ENCODE data around the gene MARCHF9.
"Not testable (repeated sequence)": the region's sequence is repeated elsewhere in the genome, so short reads cannot be mapped to it uniquely, and the experiment has no call there.

The MARCHF9 gene

GRCh38 chr12:57754411-57755193, at the start of gene MARCHF9:
TSS of gene MARCHF9 (plus strand) at chr12:57755103. CDS start at chr12:57755529, 426 bp downstream.
- Histone ChIP-seq H3K9me3 (ENCODE audit: low read length) (no peaks in the 10 kb centered on the region), H3K4me1 (ENCODE audit: insufficient read depth, low read length) (peaks cover 39% of the 10 kb centered on the region), H3K4me3 (ENCODE audit: low read depth in 1 of 2, low read length in 2 of 2) (peak within 1 kb of the TSS; percentile 54 to 57), H3K36me3 (ENCODE audit: insufficient read depth, low read length) (peaks cover 26% of the 10 kb centered on the region), H3K27me3 (ENCODE audit: control insufficient read depth in 1 of 2, insufficient read depth in 2 of 2, low read length in 2 of 2) (no peaks in the 10 kb centered on the region), H3K9ac (ENCODE audit: low read length) (peak within 1 kb of the TSS; percentile 41), H3K27ac (ENCODE audit: low read depth, low read length) (peak within 1 kb of the TSS; percentile 34)

GRCh38 chr12:57707250-57707649, 47.7 kb upstream of the MARCHF9 start:
- H3K4me1 ChIP-seq (ENCODE audit: insufficient read depth, low read length), result no peaks in the 10 kb centered on the region
- no peaks in the 10 kb centered on the region for H3K27me3 ChIP-seq (ENCODE audit: control insufficient read depth in 1 of 2, insufficient read depth in 2 of 2, low read length in 2 of 2)
- H3K4me3 ChIP-seq (ENCODE audit: low read depth in 1 of 2, low read length in 2 of 2), result no peak overlapping the region
- H3K9ac ChIP-seq (ENCODE audit: low read length), result no peak overlapping the region
- no peaks in the 10 kb centered on the region for H3K9me3 ChIP-seq (ENCODE audit: low read length)
- H3K27ac ChIP-seq (ENCODE audit: low read depth, low read length), result no peak overlapping the region
- peaks cover 24% of the 10 kb centered on the region for H3K36me3 ChIP-seq (ENCODE audit: insufficient read depth, low read length)

- no peaks in the 10 kb centered on the region for H3K9me3 ChIP-seq (ENCODE audit: low read length)
- no peak overlapping the region for H3K4me3 ChIP-seq (ENCODE audit: low read depth in 1 of 2, low read length in 2 of 2)
- no peak overlapping the region for H3K9ac ChIP-seq (ENCODE audit: low read length)
- H3K4me1 ChIP-seq (ENCODE audit: insufficient read depth, low read length), result no peaks in the 10 kb centered on the region
- no peak overlapping the region for H3K27ac ChIP-seq (ENCODE audit: low read depth, low read length)
- peaks cover 20% of the 10 kb centered on the region for H3K36me3 ChIP-seq (ENCODE audit: insufficient read depth, low read length)
- no peaks in the 10 kb centered on the region for H3K27me3 ChIP-seq (ENCODE audit: control insufficient read depth in 1 of 2, insufficient read depth in 2 of 2, low read length in 2 of 2)
Observed at GRCh38 chr12:57708296-57708695, 46.6 kb upstream of the MARCHF9 start.

GRCh38 chr12:57712701-57713100, 42.2 kb upstream of the MARCHF9 start:
- Histone ChIP-seq H3K9ac (ENCODE audit: low read length) (no peak overlapping the region), H3K36me3 (ENCODE audit: insufficient read depth, low read length) (peaks cover 32% of the 10 kb centered on the region), H3K27me3 (ENCODE audit: control insufficient read depth in 1 of 2, insufficient read depth in 2 of 2, low read length in 2 of 2) (no peaks in the 10 kb centered on the region), H3K27ac (ENCODE audit: low read depth, low read length) (no peak overlapping the region), H3K9me3 (ENCODE audit: low read length) (no peaks in the 10 kb centered on the region), H3K4me1 (ENCODE audit: insufficient read depth, low read length) (no peaks in the 10 kb centered on the region), H3K4me3 (ENCODE audit: low read depth in 1 of 2, low read length in 2 of 2) (no peak overlapping the region)

- Histone ChIP-seq H3K27me3 (ENCODE audit: control insufficient read depth in 1 of 2, insufficient read depth in 2 of 2, low read length in 2 of 2) (no peaks in the 10 kb centered on the region), H3K27ac (ENCODE audit: low read depth, low read length) (no peak overlapping the region), H3K4me3 (ENCODE audit: low read depth in 1 of 2, low read length in 2 of 2) (no peak overlapping the region), H3K9me3 (ENCODE audit: low read length) (no peaks in the 10 kb centered on the region), H3K9ac (ENCODE audit: low read length) (no peak overlapping the region), H3K4me1 (ENCODE audit: insufficient read depth, low read length) (no peaks in the 10 kb centered on the region), H3K36me3 (ENCODE audit: insufficient read depth, low read length) (peaks cover 37% of the 10 kb centered on the region)
Observed at GRCh38 chr12:57713209-57713608, 41.7 kb upstream of the MARCHF9 start.

GRCh38 chr12:57715036-57715748, 39.7 kb upstream of the MARCHF9 start:
- H3K4me3 ChIP-seq (ENCODE audit: low read depth in 1 of 2, low read length in 2 of 2); H3K9me3 ChIP-seq (ENCODE audit: low read length); H3K4me1 ChIP-seq (ENCODE audit: insufficient read depth, low read length); H3K27ac ChIP-seq (ENCODE audit: low read depth, low read length); H3K9ac ChIP-seq (ENCODE audit: low read length); H3K27me3 ChIP-seq (ENCODE audit: control insufficient read depth in 1 of 2, insufficient read depth in 2 of 2, low read length in 2 of 2): not testable (repeated sequence)
- H3K36me3 ChIP-seq (ENCODE audit: insufficient read depth, low read length), result peaks cover 55% of the 10 kb centered on the region

- Histone ChIP-seq H3K4me1 (ENCODE audit: insufficient read depth, low read length) (no peaks in the 10 kb centered on the region), H3K9ac (ENCODE audit: low read length) (no peak overlapping the region), H3K4me3 (ENCODE audit: low read depth in 1 of 2, low read length in 2 of 2) (no peak overlapping the region), H3K27me3 (ENCODE audit: control insufficient read depth in 1 of 2, insufficient read depth in 2 of 2, low read length in 2 of 2) (no peaks in the 10 kb centered on the region), H3K36me3 (ENCODE audit: insufficient read depth, low read length) (peaks cover 60% of the 10 kb centered on the region), H3K9me3 (ENCODE audit: low read length) (no peaks in the 10 kb centered on the region), H3K27ac (ENCODE audit: low read depth, low read length) (no peak overlapping the region)
Observed at GRCh38 chr12:57715786-57716185, 39.1 kb upstream of the MARCHF9 start.

- H3K4me3 ChIP-seq (ENCODE audit: low read depth in 1 of 2, low read length in 2 of 2), result no peak overlapping the region
- no peaks in the 10 kb centered on the region for H3K4me1 ChIP-seq (ENCODE audit: insufficient read depth, low read length)
- H3K36me3 ChIP-seq (ENCODE audit: insufficient read depth, low read length), result peaks cover 62% of the 10 kb centered on the region
- H3K9ac ChIP-seq (ENCODE audit: low read length), result no peak overlapping the region
- H3K9me3 ChIP-seq (ENCODE audit: low read length), result no peaks in the 10 kb centered on the region
- H3K27me3 ChIP-seq (ENCODE audit: control insufficient read depth in 1 of 2, insufficient read depth in 2 of 2, low read length in 2 of 2), result no peaks in the 10 kb centered on the region
- no peak overlapping the region for H3K27ac ChIP-seq (ENCODE audit: low read depth, low read length)
Observed at GRCh38 chr12:57716305-57716704, 38.6 kb upstream of the MARCHF9 start.

GRCh38 chr12:57717131-57717530, 37.8 kb upstream of the MARCHF9 start:
- Histone ChIP-seq H3K27me3 (ENCODE audit: control insufficient read depth in 1 of 2, insufficient read depth in 2 of 2, low read length in 2 of 2) (no peaks in the 10 kb centered on the region), H3K27ac (ENCODE audit: low read depth, low read length) (no peak overlapping the region), H3K36me3 (ENCODE audit: insufficient read depth, low read length) (peaks cover 62% of the 10 kb centered on the region), H3K9me3 (ENCODE audit: low read length) (no peaks in the 10 kb centered on the region), H3K4me3 (ENCODE audit: low read depth in 1 of 2, low read length in 2 of 2) (no peak overlapping the region), H3K4me1 (ENCODE audit: insufficient read depth, low read length) (no peaks in the 10 kb centered on the region), H3K9ac (ENCODE audit: low read length) (no peak overlapping the region)

- H3K27ac ChIP-seq (ENCODE audit: low read depth, low read length), result no peak overlapping the region
- H3K36me3 ChIP-seq (ENCODE audit: insufficient read depth, low read length), result peaks cover 56% of the 10 kb centered on the region
- no peaks in the 10 kb centered on the region for H3K27me3 ChIP-seq (ENCODE audit: control insufficient read depth in 1 of 2, insufficient read depth in 2 of 2, low read length in 2 of 2)
- H3K9me3 ChIP-seq (ENCODE audit: low read length), result no peaks in the 10 kb centered on the region
- no peak overlapping the region for H3K4me3 ChIP-seq (ENCODE audit: low read depth in 1 of 2, low read length in 2 of 2)
- H3K4me1 ChIP-seq (ENCODE audit: insufficient read depth, low read length), result no peaks in the 10 kb centered on the region
- no peak overlapping the region for H3K9ac ChIP-seq (ENCODE audit: low read length)
Observed at GRCh38 chr12:57717846-57718640, 36.9 kb upstream of the MARCHF9 start.
